Measurements from ENCODE around the gene EMC7.

GRCh38 chr15:34107315-34107714, 5.7 kb upstream of the EMC7 start:
- TF ChIP-seq CTCF (IDR thresholded peaks at IDR 0.05) (no peak), POLR2A (IDR thresholded peaks at IDR 0.05) (no peak)

Data from testis (tissue), 2 donors.